Testis (tissue), 2 donors: ENCODE results near the gene IL7R.

Source experiments
- CTCF ChIP-seq, 3 experiments: fragments of 450-650 bp in 2 of 3; fragments of 200-600 bp in 1 of 3; sonication (generic) in 1 of 3; IDR thresholded peaks; one replicate each; pipeline ENCODE4 v1.5.1; 2016 to 2019; ENCODE audit warnings: antibody characterized with exemption in 3 of 3, mild to moderate bottlenecking in 2 of 3, moderate library complexity in 1 of 3
- POLR2A ChIP-seq: fragments of 450-650 bp; IDR thresholded peaks from one replicate; pipeline ENCODE4 v1.6.1; 2017; ENCODE audit warnings: antibody characterized with exemption, mild to moderate bottlenecking, moderate library complexity

GRCh38 chr5:35867998-35868397 is 11.3 kb downstream of the IL7R start:
- no peak for TF ChIP-seq POLR2A
- TF ChIP-seq CTCF (IDR thresholded peaks at IDR 0.05) = no peak
